ENCODE data around the gene HOATZ.

HOATZ gene

DNA sequence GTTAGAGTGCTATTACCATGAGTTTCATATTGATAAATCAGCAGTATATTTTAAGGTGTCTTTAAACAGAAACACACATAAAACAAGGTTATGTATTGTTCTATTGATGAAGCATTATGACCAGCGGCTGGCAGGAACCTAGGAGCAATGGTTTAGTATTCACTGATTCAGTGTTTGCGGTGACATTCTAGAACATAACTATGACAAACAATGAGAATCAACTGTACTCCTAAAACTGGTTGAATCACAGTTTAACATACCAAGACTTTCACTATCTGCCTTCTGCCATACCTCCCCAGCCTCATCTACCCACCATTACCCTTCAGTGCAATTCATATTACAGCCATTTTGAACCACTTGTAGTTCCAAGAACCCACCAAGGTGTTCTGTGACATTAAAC, 8.8 kb downstream of the HOATZ start:
- no peak for DNase-seq

DNA sequence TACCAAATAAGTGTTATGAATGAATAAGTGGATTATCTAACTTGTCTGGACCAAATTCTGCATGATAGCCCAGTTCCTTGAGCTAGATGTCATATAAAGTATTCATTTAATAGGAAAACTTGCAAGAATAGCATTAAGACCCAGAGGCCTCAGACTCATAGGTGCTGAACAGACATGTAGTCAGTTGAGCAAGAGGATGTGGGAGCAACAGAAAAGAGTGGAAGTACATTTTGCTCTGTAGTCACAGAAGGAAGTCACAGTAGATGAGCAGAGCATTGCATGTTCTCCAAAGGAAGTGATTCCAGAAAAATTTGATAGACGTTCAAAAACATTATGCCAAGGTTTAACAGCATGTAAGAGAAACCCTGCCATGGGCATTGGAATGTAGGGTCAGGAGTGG, 9.5 kb downstream of the HOATZ start:
- no peak for DNase-seq

DNA sequence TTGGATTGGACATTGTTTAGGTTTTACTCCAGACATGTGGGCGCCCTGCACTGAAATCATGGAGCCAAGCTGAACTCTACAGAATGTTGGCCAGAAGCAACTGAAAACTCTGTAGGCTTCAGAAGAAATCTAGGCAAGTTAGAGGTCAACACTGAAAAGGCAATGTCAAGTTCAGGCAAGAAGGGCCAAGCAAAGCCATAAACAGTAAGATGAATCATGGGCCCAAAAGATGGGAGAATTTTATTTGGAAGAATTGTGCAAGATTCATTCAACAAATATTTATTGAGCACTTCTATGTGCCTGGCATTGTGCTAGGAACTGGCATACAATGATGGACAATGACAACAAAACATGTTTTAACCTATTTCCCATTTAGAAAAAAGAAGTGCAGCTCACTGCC, 10.9 kb downstream of the HOATZ start:
- no peak for DNase-seq

- no peak for DNase-seq
Measured at GRCh38 chr11:111526501-111526900, 11.9 kb downstream of the HOATZ start.

- no peak for DNase-seq
Measured at GRCh38 chr11:111527279-111527678, 12.7 kb downstream of the HOATZ start.

GRCh38 chr11:111528557-111528956, 14.0 kb downstream of the HOATZ start:
- peak in 4 of 6 experiments; percentile 14 to 85 (median 77) for DNase-seq

DNA sequence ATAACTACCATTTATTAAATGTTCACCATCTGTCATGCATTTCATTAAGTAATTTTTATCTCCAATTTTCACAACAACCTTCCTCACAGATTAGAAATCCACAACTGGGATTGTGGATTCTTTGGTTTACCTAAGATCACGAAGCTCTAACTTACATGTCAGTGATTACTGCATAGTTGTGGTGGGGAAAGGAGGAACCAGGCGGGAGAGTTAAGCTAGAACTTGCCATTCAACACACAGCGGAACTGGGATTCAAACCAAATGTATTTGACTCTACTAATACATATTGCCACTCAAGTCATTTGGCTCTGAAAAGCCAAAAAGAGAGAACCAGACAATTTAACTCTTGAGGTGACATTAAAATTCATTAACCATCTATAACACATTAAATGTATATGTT, 15.5 kb downstream of the HOATZ start:
- no peak for DNase-seq

DNA sequence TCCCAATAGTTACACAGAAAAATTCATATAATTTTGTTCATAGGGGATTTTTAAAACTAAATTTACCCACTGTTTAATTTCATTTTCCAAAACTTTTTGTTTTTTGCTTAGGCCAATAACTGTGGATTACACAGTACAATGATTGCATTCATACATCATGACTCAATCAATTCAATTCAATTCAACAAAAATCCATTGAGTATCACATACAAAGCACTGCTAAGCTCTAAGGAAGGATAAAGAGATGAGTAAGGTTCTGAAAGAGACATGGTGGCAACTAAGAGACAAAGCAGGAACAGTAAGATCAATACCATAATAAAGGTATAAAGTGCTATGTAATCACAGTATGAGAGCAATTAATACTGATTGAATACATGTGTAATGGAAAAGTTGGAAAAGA, 16.6 kb downstream of the HOATZ start:
- no peak for DNase-seq

DNA sequence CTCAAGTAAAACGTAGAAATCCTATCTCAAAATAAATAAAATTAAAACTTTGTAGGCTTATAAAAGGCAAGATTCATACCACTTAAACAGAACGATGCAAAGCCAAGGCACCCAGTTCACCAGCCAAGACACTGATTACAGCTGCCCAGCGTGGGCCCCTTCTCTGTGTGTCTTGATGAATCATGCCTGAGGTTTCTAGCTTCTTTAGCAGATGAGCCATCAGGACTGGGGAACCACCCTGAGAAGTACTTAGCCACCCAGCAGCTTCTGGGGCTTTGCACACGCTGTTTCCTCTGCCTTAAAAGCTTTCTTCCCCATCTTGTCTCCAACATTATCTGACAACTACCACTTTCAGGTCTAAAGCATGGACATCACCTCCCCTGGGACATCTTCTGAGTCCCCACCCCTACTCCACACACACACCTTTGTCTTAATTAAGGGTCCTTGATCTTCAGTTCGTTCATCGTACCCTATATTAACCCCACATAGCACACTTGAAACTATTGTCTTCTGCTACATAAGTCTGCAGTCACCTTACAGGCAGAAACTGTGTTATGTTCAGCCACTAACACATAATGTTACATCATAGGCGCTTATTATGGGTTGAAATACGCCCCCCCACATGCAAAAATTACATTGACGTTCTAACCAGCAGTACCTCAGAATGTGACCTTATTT, 17.2 kb downstream of the HOATZ start:
- DNase-seq = no peak

- DNase-seq = no peak
Measured at GRCh38 chr11:111532365-111532709, 17.8 kb downstream of the HOATZ start.

DNA sequence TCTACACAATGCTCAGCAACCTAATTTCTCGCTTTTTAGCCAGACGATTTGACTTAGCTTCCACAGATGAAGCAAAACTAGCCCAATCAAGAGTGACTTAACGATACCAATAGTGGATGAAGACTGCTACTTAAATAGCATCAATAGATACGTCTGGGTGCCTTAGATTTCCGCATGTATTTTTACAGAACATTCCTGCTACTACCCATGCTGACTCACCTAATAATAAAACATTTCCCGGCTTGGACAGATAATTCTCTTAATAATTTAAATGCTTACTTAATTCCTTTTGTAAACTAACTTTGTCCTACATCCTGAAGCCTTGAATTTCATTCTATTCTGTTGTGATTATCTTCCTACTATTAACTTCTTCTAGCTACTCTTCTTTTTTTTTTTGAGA, 20.7 kb downstream of the HOATZ start:
- DNase-seq = no peak

DNA sequence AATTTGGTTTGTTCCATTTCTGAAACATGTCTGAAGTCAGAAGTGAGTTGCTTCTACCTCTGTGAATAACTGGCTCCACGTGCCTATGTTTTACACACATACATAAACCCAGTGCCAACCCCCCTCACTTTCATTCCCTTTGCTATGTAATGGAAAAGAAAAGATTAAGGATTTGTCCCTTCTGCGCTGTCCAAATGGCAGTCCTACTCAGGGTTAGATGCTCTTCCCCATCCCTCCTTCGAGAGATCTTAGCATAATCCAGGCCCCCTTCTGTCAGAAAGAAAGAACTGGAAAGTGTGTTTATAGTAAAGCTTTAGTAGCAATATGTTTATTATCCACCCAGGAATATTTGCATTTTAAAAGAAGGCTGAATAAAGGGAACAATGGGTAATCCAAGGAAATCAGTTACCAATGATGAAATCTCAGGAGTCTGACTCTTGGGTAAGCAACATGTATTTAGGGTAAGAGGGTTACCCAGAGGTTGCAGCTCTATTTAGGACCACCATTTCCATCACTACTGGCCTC, 22.8 kb downstream of the HOATZ start:
- no peak for DNase-seq

- no peak for DNase-seq
Measured at GRCh38 chr11:111538407-111539114, 24.0 kb downstream of the HOATZ start.

GRCh38 chr11:111539426-111540113, 25.0 kb downstream of the HOATZ start:
- DNase-seq = peak in 1 of 6 experiments; percentile 30

DNA sequence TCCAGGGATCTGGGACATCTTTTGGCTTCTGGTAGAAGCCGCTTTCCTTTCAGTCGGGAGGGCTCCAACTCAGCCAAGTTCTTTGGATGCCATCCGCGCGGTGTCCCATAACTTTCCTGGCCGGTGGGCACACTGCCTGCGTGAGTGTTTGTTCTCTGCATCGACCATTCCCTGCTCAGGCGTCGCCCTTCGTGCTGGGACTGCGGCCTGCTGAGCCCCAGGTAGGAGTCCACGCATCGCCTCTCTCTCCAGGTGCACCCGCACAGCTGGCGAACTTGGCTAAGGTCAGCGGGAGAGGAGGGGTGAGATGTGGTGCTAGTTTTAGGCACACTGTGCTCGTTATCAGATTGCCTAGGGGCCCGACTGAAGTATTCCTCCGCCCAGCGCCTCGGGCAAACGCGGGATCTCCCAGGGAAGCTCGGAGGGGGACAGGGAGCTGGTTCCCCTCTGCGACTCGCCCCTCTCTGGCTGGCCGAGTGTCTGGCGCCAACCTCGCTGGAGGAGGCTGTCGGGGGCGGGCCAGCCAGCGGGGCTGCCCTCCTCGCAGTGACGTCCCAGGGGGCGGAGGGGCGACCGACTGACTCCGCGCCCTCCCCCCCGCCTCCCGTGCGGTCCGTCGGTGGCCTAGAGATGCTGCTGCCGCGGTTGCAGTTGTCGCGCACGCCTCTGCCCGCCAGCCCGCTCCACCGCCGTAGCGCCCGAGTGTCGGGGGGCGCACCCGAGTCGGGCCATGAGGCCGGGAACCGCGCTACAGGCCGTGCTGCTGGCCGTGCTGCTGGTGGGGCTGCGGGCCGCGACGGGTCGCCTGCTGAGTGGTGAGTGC, 25.7 kb downstream of the HOATZ start, which contains the start of gene LAYN:
Gene LAYN (plus strand): TSS at position 607 of the 823 bp plus-strand sequence. CDS start 124 bp downstream, at position 731.
- DNase-seq = peak in 4 of 6 experiments; percentile 10 to 44 (median 17)

GRCh38 chr11:111540937-111541253, 26.3 kb downstream of the HOATZ start:
- DNase-seq = peak in 1 of 6 experiments; percentile 20

DNA sequence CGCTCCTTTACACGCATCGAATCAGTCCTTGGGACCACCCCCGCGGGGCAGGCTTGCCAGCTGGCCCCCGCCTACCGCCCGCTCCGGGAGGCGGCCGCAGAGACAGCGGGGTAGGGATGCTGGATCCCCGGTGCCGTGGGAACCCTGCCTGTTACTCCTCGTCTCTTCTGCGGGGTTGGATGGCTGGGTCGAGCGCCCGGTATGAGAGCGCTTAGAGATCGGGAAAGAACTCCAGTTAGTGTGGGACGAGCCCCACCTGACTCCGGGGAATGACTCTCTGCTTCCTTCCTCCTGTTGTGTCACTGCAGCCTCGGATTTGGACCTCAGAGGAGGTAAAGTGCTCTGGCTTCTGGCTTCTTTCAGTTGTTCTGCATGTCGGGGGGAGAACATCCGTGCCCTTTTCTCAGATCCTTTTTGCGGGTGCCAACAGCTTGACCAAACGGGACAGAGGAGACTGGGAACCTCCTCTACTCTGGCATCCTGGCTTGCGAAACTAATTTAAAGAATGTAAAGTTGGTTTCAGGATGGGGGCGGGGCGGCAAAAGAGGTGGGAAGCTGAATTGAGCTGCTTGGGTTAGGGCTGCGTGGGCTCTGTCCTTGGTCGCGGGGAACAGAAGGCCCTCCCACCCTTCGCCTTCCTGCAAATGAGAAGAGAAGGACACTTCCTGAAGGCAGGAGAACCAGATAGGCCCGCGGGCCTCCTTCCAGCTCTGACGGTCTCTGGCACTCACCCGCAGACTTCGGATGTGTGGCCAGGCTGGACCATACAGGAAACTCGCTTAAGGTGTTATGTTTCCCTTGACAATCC, 26.9 kb downstream of the HOATZ start:
- DNase-seq = peak in 2 of 6 experiments; percentile 8 to 20

DNA sequence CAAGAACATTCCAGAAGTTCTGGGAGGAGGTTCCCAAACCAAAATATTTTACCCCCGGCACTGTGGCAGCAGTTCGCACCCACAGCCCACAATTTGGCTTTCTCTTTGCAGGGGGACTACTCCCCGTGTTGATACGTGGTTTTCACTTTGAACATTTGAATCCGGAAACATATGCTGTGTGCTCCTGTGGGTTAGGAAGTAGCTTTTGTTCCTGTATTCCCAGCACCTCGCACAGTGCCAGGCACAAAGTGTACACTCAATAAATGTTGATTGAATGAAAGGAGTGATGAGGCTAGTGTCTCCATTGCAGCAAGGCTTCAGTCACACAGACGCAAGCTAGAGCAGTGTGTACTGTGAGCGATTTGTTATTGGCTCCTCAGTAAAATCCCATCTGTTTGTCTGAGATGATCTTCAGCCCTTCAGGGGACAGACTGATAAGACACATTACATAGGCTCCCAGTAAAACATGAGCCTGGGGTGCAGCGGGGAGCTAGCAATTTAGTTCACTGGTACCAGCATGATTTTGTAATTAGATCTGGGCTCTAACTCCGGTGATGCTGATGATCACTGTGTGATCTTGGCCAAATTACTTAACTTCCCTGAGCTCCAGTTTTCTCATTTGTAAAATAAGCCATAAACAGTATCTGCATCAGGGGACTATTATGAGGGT, 28.2 kb downstream of the HOATZ start:
- DNase-seq = no peak

GRCh38 chr11:111548525-111548924, 33.9 kb downstream of the HOATZ start:
- no peak for DNase-seq

DNA sequence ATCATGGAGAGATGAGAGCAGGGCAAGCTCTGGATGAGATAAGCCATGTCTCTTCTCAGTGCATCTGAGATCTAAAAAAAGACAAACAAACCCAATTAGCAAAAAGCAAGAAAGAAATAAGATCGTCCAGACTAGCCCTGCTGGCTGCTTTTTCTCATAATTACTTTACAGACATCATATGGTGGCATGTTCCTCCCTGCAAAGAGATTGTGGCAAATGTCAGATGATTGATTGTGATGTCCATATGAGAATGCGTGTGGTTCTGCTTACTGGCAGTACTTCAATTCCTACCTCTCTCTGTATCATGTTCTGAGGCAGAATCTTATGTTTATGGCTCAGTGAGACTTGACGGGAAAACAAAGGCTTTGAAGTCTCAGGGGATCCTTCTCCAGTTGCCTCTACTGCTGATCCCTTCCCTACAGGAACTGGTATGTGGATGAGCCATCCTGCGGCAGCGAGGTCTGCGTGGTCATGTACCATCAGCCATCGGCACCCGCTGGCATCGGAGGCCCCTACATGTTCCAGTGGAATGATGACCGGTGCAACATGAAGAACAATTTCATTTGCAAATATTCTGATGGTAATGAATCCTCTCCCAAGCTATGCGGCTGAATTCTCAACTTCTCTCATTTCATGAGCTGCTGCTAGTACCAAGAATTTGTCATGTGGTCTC, 34.8 kb downstream of the HOATZ start:
- DNase-seq = no peak

DNA sequence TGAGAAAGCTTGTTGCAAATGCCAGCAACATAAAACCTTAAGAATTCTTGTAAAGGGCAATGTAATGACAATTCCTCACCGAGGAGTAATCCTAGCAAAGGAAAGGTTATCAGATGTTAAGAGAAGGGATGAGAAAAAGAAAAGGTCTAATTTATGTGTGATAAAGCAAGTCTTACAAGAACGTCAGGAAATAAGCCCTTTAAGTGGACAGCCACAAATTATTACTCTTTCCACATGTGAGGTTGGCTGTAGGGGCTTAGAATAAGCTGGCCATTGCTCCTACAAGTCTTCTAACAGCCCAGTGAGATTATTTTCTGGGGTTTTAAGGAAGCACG, 35.3 kb downstream of the HOATZ start:
- no peak for DNase-seq
